K562 (cell line): ENCODE measurements around the gene HMX1. TPM values are rescaled to one million over a fixed set of nuclear protein-coding genes. Genes with fewer than 3 reads are reported as not detected.

ENCODE experiments used
- ATAC-seq: fragments of 200-7000 bp; cut with Tn5 transposase; 3 replicates; pipeline ENCODE4 v1.9.1; 2020; ENCODE audit warnings: moderate library complexity
- BruUV-seq: library from RNA; stranded (reverse); fragments of 400-500 nt; replicated peaks from 2 replicates; lab custom pipeline; 2021; lab: Mats Ljungman, UMichigan
- CTCF ChIA-PET: fragments of 300-600 bp; formaldehyde crosslinking; extraction: SDS; loops from one replicate; lab custom pipeline; 2021; ENCODE audit warnings: low intra/inter-chr PET ratio; lab: Yijun Ruan, JAX
- POLR2A ChIA-PET: fragments of 300-600, 350-650 bp; sonication (Branson Sonifier 250); formaldehyde crosslinking; extraction: SDS; loops from one replicate; lab custom pipeline; 2021; ENCODE audit warnings: antibody characterized with exemption, inconsistent platforms; lab: Yijun Ruan, JAX
- DNase-seq, 4 experiments: peaks; one replicate each; pipeline versions ENCODE4 v3.0.0 to v3.0.0-alpha.2; 2011 to 2018; ENCODE audit warnings: low spot score in 3 of 4, mixed read lengths in 3 of 4; ENCODE audit errors: extremely low read depth in 1 of 4
- FAIRE-seq: peaks from 2 replicates; lab custom pipeline; 2011; peaks lifted over from hg19 to GRCh38; lab: Jason Lieb, UNC
- H2AFZ ChIP-seq: 2 replicates; pipeline ENCODE4 v1.6.0; 2011; ENCODE audit warnings: low read depth, low read length, control low read depth, inconsistent platforms
- H3K27ac ChIP-seq: fragments of 200-600 bp; 3 replicates; pipeline ENCODE4 v1.8.0; 2011; ENCODE audit warnings: low read depth, mild to moderate bottlenecking, control low read depth, inconsistent platforms, low read length, moderate library complexity, mixed read lengths; ENCODE audit errors: extremely low read depth
- H3K27me3 ChIP-seq, 2 experiments: fragments of 300-600 bp in 1 of 2; 2 replicates in 1 of 2; 3 replicates in 1 of 2; pipeline versions ENCODE4 v1.6.0 to v1.8.0; 2011; ENCODE audit warnings: inconsistent platforms in 2 of 2, low read length in 2 of 2, mild to moderate bottlenecking in 1 of 2, mixed read lengths in 1 of 2, moderate library complexity in 1 of 2; ENCODE audit not compliant: control insufficient read depth in 2 of 2, insufficient read depth in 2 of 2
- H3K36me3 ChIP-seq: fragments of 300-600 bp; 3 replicates; pipeline ENCODE4 v1.8.0; 2011; ENCODE audit warnings: mild to moderate bottlenecking, low read length, inconsistent platforms; ENCODE audit not compliant: control insufficient read depth, insufficient read depth
- H3K4me1 ChIP-seq, 2 experiments: fragments of 200-600 bp in 1 of 2; replicated peaks in 1 of 2; 2 replicates in 1 of 2; 3 replicates in 1 of 2; pipeline versions ENCODE4 v1.5.1 to v1.8.0; 2011; ENCODE audit warnings: inconsistent platforms in 2 of 2, low read length in 2 of 2, mild to moderate bottlenecking in 1 of 2, mixed read lengths in 1 of 2, moderate library complexity in 1 of 2; ENCODE audit not compliant: control insufficient read depth in 2 of 2, insufficient read depth in 2 of 2
- H3K4me2 ChIP-seq: 2 replicates; pipeline ENCODE4 v1.6.1; 2011; ENCODE audit warnings: low read length, control low read depth, inconsistent platforms, mixed read lengths; ENCODE audit not compliant: insufficient read depth
- H3K4me3 ChIP-seq: fragments of 200-600 bp; sonication (generic), shearing (Covaris generic); 2 replicates; pipeline ENCODE4 v1.5.1; 2016; ENCODE audit warnings: control low read depth, inconsistent platforms
- H3K79me2 ChIP-seq: fragments of 200-600 bp; 3 replicates; pipeline ENCODE4 v1.8.0; 2011; ENCODE audit warnings: low read length, inconsistent platforms; ENCODE audit not compliant: control insufficient read depth, insufficient read depth
- H3K9ac ChIP-seq, 2 experiments: 2 replicates each; pipeline versions ENCODE4 v1.6.0 to v1.6.1; 2011; ENCODE audit warnings: low read depth in 2 of 2, low read length in 2 of 2, control low read depth in 1 of 2, inconsistent platforms in 1 of 2, mild to moderate bottlenecking in 1 of 2, mixed read lengths in 1 of 2; ENCODE audit not compliant: insufficient read depth in 1 of 2
- H3K9me1 ChIP-seq: one replicate; pipeline ENCODE4 v1.6.0; 2011; ENCODE audit warnings: inconsistent platforms, mild to moderate bottlenecking, low read length, moderate library complexity; ENCODE audit not compliant: control insufficient read depth, insufficient read depth
- H3K9me3 ChIP-seq: replicated peaks from 2 replicates; pipeline ENCODE4 v1.5.1; 2011; ENCODE audit warnings: low read depth, low read length, inconsistent platforms; ENCODE audit not compliant: control insufficient read depth, insufficient read depth
- H4K20me1 ChIP-seq: replicated peaks from 2 replicates; pipeline ENCODE4 v1.6.1; 2011; ENCODE audit warnings: low read length, inconsistent platforms, mixed read lengths; ENCODE audit not compliant: control insufficient read depth, insufficient read depth
- HOXB6 ChIP-seq: fragments of 250-450 bp; sonication (Bioruptor Pico); IDR thresholded peaks from 2 replicates; pipeline ENCODE4 v1.5.1; 2022; ENCODE audit warnings: mild to moderate bottlenecking, borderline replicate concordance
- NUFIP1 ChIP-seq: fragments of 450-650 bp; IDR thresholded peaks from 2 replicates; pipeline ENCODE4 v1.6.1; 2018; ENCODE audit not compliant: partially characterized antibody
- WGBS: fragments of 100-300 bp; shearing (Covaris generic); methylation state at CpG from one replicate; pipeline ENCODE4 v1.1.6; 2016; ENCODE audit warnings: low coverage, mixed read lengths; ENCODE audit not compliant: insufficient coverage; ENCODE audit errors: missing lambda C conversion rate; 5-methylcytosine and 5-hydroxymethylcytosine counted together
- in situ Hi-C: fragments of 300-500 bp; cut with MboI; formaldehyde crosslinking; loops from 4 replicates; pipeline ENCODE4 v1.15.0; 2018; ENCODE audit warnings: inconsistent platforms, mixed read lengths
- intact Hi-C: fragments of 100-400 bp; cut with micrococcal nuclease; formaldehyde crosslinking; loops from 2 replicates; pipeline ENCODE4 v1.14.2; 2022
- polyA plus RNA-seq, 8 experiments: library from polyadenylated mRNA; depleted of rRNA in 4 of 8; stranded (reverse) in 5 of 8; unstranded in 3 of 8; fragments of >200 nt; fragmentation: Nextera tagmentation in 2 of 8; fragmentation: Illumina TruSeq in 1 of 8; extraction: Ambion mirVana in 2 of 8; extraction: Trizol in 1 of 8; gene quantifications; 2 replicates each; pipeline versions ENCODE4 v1.2.1 to v1.2.3, GENCODE V29; 2011 to 2014; ENCODE audit warnings: inconsistent platforms in 1 of 8, missing spikeins in 1 of 8
- total RNA-seq, 7 experiments: library from RNA; depleted of rRNA in 6 of 7; stranded (reverse); fragments of >200 nt in 6 of 7; fragmentation: Illumina TruSeq in 2 of 7; extraction: Trizol in 2 of 7; gene quantifications; 2 replicates each; pipeline versions ENCODE4 v1.2.1 to v1.2.3, GENCODE V29; 2011 to 2021; ENCODE audit warnings: low replicate concordance in 1 of 7
- TF ChIP-seq, protein P1 (sequence below): fragments of 250-450 bp; sonication (Bioruptor Pico); IDR thresholded peaks from 2 replicates; pipeline ENCODE4 v1.8.0; 2021; ENCODE audit warnings: moderate library complexity, mild to moderate bottlenecking, inconsistent platforms

Gene HMX1
- total and polyA plus RNA-seq, 9 of the 15 experiments (the other 6 are each of a cell fraction or from before 2014, with no cell fraction given) = not detected

DNA sequence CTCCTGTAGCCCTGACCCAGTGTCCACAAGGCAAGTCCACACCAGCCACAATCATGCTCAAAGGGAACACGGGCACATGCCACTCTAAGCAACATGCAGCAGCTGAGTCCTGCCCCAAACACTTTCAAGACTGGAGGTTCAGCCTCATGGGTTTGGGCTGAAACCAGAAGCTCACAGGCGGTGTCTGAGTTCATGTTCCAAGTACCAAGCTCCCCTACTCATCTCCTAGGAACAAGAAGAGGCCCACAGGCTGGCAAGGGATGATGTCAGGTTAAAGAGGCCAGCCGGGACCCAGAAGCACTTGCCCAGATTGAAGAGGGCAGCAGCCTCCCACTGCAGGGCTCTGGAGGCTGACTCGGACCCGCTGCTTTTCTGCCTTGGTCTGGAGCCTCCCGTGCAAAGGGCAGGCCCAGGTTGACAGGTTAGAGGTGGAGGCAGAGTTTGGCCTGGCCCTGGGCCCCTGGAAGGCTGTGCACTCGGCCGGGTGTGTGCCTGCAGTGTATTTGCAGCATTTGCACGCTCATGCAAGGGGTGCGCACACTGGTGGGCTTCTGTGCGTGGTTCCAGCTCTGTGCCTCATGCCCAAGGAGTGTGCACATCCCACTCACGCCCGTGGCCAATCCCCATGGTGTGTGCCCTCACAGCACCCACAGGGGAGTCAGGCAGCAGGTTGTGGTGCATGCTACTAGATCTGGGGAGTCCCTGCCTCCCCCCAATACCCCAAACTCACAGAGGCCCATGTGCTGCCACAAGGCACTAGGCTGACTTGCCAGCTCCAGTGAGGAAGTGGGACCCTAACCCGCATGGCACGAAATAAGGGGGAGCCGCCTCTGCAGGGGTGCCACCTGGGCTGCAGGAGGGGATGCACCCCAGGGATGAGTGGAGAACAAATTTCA, 2.4 kb downstream of the HMX1 start:
- no peak overlapping the region for H2AFZ ChIP-seq
- H3K4me3 ChIP-seq = no peak overlapping the region
- TF ChIP-seq, protein P1, sequence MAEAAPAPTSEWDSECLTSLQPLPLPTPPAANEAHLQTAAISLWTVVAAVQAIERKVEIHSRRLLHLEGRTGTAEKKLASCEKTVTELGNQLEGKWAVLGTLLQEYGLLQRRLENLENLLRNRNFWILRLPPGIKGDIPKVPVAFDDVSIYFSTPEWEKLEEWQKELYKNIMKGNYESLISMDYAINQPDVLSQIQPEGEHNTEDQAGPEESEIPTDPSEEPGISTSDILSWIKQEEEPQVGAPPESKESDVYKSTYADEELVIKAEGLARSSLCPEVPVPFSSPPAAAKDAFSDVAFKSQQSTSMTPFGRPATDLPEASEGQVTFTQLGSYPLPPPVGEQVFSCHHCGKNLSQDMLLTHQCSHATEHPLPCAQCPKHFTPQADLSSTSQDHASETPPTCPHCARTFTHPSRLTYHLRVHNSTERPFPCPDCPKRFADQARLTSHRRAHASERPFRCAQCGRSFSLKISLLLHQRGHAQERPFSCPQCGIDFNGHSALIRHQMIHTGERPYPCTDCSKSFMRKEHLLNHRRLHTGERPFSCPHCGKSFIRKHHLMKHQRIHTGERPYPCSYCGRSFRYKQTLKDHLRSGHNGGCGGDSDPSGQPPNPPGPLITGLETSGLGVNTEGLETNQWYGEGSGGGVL (CRISPR knock-in tag) = no peak
- TF ChIP-seq NUFIP1 (no peak), HOXB6 (CRISPR knock-in tag) (no peak)
- CTCF ChIA-PET = no interaction called here
- in situ Hi-C loops = no loop called here
- FAIRE-seq (no peak), DNase-seq (no peak), ATAC-seq (no peak)
- peaks cover 5 to 55% of the 10 kb centered on the region in 2 experiments; a peak in 3 of 5 replicates for H3K27me3 ChIP-seq
- no peaks in the 10 kb centered on the region for H3K4me1 ChIP-seq
- WGBS = 1% methylated on average over 15 of the region's 16 CpGs
- H3K36me3 ChIP-seq = no peaks in the 10 kb centered on the region
- BruUV-seq = no TSS peak
- H3K9me1 ChIP-seq = no peaks in the 10 kb centered on the region
- intact Hi-C loops = no loop called here
- POLR2A ChIA-PET = no interaction called here
- no peak overlapping the region for H3K9ac ChIP-seq
- H3K9me3 ChIP-seq = no peaks in the 10 kb centered on the region
- H3K79me2 ChIP-seq = no peaks in the 10 kb centered on the region
- no peak overlapping the region for H3K27ac ChIP-seq
- no peak overlapping the region for H3K4me2 ChIP-seq
- H4K20me1 ChIP-seq = 0 out of 2 replicates have a peak, but pooled peaks cover 3% of the 10 kb centered on the region
